Body of pancreas (tissue), 4 donors: ENCODE data around the gene DRG1. TPM values are rescaled to one million over a fixed set of nuclear protein-coding genes. Genes with fewer than 3 reads are reported as not detected.

Experiments
- ATAC-seq: fragments of 150-250 bp; one replicate; pipeline ENCODE4 v1.9.1; 2016
- DNase-seq, 4 donors: peaks; one replicate each; pipeline ENCODE4 v3.0.0-alpha.2; 2019
- H3K27ac ChIP-seq, 4 donors: fragments of 200-600 bp; sonication (generic); 1 replicate in 3 of 4; 2 replicates in 1 of 4; pipeline versions ENCODE4 v1.5.1 to v1.6.1; 2016 to 2019; ENCODE audit warnings: mild to moderate bottlenecking in 1 of 4, mixed read lengths in 1 of 4, moderate library complexity in 1 of 4
- H3K27me3 ChIP-seq, 2 donors: fragments of 200-600 bp; sonication (generic); one replicate each; pipeline ENCODE4 v1.6.0; 2016; ENCODE audit warnings: mild to moderate bottlenecking in 1 of 2
- H3K36me3 ChIP-seq, 2 donors: fragments of 200-600 bp; sonication (generic); replicated peaks in 1 of 2; 2 replicates each; pipeline ENCODE4 v1.5.1; 2016; ENCODE audit warnings: low read depth in 2 of 2; ENCODE audit not compliant: insufficient read depth in 1 of 2
- H3K4me1 ChIP-seq: fragments of 200-600 bp; sonication (generic); one replicate; pipeline ENCODE4 v1.6.0; 2016
- H3K4me3 ChIP-seq, 2 donors: fragments of 200-600 bp; sonication (generic); 1 replicate in 1 of 2; 2 replicates in 1 of 2; pipeline ENCODE4 v1.5.1; 2016 to 2019
- H3K9me3 ChIP-seq, 3 donors: fragments of 200-600 bp; sonication (generic); 1 replicate in 2 of 3; 2 replicates in 1 of 3; pipeline ENCODE4 v1.5.1; 2016
- POLR2A ChIP-seq, 3 donors: fragments of 450-650 bp; IDR thresholded peaks; one replicate each; pipeline ENCODE4 v1.6.1; 2016; ENCODE audit warnings: antibody characterized with exemption in 3 of 3, mild to moderate bottlenecking in 2 of 3
- WGBS, 2 donors: methylation state at CpG; one replicate each; pipeline ENCODE4 v1.1.5; 2017; 5-methylcytosine and 5-hydroxymethylcytosine counted together
- intact Hi-C: fragments of 100-400 bp; cut with DNase I; formaldehyde crosslinking; loops from one replicate; pipeline ENCODE4 v1.15.1; 2023
- total RNA-seq, 2 donors: library from RNA; depleted of rRNA; stranded (reverse); fragments of >200 nt; gene quantifications; one replicate each; pipeline ENCODE4 v1.1.0, GENCODE V29; 2016
- TF ChIP-seq, protein P1 (sequence below), 7 experiments: fragments of 450-650 bp in 4 of 7; fragments of 200-600 bp in 3 of 7; sonication (generic) in 3 of 7; IDR thresholded peaks; one replicate each; pipeline ENCODE4 v1.5.1; 2016 to 2019; ENCODE audit warnings: antibody characterized with exemption in 7 of 7

The DRG1 gene
- total RNA-seq, 2 donors from 2014 or later = 18.8 to 37.9 TPM

- no peaks in the 10 kb centered on the region for H3K27me3 ChIP-seq
- no peak overlapping the region for H3K4me3 ChIP-seq
- intact Hi-C loops = no loop called here
- H3K27ac ChIP-seq = no peak overlapping the region
- DNase-seq (no peak), ATAC-seq (no peak)
- no peaks in the 10 kb centered on the region for H3K4me1 ChIP-seq
- H3K36me3 ChIP-seq = peaks cover 0 to 19% of the 10 kb centered on the region in 2 donors
- 86 to 94% methylated on average over 3 of the region's 3 CpGs for WGBS, 2 donors
- no peak for TF ChIP-seq POLR2A (IDR thresholded peaks at IDR 0.05)
- TF ChIP-seq, protein P1, sequence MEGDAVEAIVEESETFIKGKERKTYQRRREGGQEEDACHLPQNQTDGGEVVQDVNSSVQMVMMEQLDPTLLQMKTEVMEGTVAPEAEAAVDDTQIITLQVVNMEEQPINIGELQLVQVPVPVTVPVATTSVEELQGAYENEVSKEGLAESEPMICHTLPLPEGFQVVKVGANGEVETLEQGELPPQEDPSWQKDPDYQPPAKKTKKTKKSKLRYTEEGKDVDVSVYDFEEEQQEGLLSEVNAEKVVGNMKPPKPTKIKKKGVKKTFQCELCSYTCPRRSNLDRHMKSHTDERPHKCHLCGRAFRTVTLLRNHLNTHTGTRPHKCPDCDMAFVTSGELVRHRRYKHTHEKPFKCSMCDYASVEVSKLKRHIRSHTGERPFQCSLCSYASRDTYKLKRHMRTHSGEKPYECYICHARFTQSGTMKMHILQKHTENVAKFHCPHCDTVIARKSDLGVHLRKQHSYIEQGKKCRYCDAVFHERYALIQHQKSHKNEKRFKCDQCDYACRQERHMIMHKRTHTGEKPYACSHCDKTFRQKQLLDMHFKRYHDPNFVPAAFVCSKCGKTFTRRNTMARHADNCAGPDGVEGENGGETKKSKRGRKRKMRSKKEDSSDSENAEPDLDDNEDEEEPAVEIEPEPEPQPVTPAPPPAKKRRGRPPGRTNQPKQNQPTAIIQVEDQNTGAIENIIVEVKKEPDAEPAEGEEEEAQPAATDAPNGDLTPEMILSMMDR (IDR thresholded peaks at IDR 0.05) = no peak
- H3K9me3 ChIP-seq = no peaks in the 10 kb centered on the region
Observed at GRCh38 chr22:31445642-31446041, 46.2 kb downstream of the DRG1 start.

GRCh38 chr22:31446208-31446607 lies 46.8 kb downstream of the DRG1 start:
- Histone ChIP-seq H3K27ac (no peak overlapping the region), H3K9me3 (no peaks in the 10 kb centered on the region), H3K36me3 (peaks cover 0 to 19% of the 10 kb centered on the region in 2 donors), H3K27me3 (no peaks in the 10 kb centered on the region), H3K4me1 (no peaks in the 10 kb centered on the region), H3K4me3 (no peak overlapping the region)
- no peak for TF ChIP-seq POLR2A (IDR thresholded peaks at IDR 0.05)
- TF ChIP-seq, protein P1 (IDR thresholded peaks at IDR 0.05) = no peak
- 61 to 84% methylated on average over 3 of the region's 3 CpGs for WGBS, 2 donors
- ATAC-seq (no peak), DNase-seq (no peak)
- intact Hi-C loops = no loop called here

DNA sequence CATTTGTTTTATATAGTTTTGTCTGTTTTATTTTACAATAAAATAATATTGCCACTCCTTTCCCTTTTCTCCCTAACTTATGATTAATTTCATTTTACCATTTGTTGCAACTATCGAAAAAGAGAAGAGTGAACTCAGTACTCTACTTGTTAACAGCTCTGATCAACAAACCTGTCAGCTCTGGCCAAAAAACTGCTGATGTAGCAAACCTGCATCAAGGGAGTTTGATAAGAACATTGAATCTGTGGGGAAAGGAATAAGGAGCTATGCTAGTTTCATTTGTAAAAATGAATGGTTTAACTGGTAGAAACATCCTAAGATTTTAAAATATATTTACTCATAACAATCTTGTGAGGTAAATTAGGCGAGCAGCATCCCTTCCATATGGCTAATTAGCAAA lies 47.4 kb downstream of the DRG1 start:
- no peak for ATAC-seq
- no peaks in the 10 kb centered on the region for H3K27me3 ChIP-seq
- intact Hi-C loops = no loop called here
- no peak overlapping the region for H3K27ac ChIP-seq
- 69 to 72% methylated on average over 2 of the region's 2 CpGs for WGBS, 2 donors
- H3K9me3 ChIP-seq = no peaks in the 10 kb centered on the region
- H3K4me3 ChIP-seq = no peak overlapping the region
- peaks cover 0 to 16% of the 10 kb centered on the region in 2 donors for H3K36me3 ChIP-seq
- DNase-seq = no peak
- no peaks in the 10 kb centered on the region for H3K4me1 ChIP-seq
- no peak for TF ChIP-seq POLR2A (IDR thresholded peaks at IDR 0.05)

DNA sequence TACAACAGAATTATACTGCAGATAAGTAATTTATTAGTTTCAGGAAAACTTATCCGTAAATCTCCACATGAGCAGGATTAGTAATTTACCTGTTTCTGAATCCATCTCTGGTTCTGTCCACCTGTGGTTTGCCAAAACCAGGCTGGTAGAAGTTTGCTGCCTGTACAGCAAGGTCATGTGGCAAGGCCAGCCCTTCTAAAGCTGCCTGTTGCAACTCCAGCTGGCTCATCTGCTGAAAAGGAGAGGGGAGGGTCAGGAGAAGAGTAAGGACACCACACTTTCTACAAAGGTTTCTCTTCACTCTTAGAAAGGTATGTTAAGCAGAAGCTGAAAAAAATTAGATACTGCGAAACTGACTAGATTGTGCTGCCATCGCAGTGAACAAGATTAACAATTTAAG lies 47.9 kb downstream of the DRG1 start:
- Histone ChIP-seq H3K4me3 (no peak overlapping the region), H3K27me3 (no peaks in the 10 kb centered on the region), H3K27ac (no peak overlapping the region), H3K9me3 (no peaks in the 10 kb centered on the region), H3K4me1 (no peaks in the 10 kb centered on the region), H3K36me3 (peaks cover 0 to 13% of the 10 kb centered on the region in 2 donors)
- no peak for ATAC-seq
- TF ChIP-seq, protein P1 (IDR thresholded peaks at IDR 0.05) = no peak
- no peak for TF ChIP-seq POLR2A (IDR thresholded peaks at IDR 0.05)
- DNase-seq = no peak
- 86 to 88% methylated on average over 3 of the region's 3 CpGs for WGBS, 2 donors
- intact Hi-C loops = no loop called here

DNA sequence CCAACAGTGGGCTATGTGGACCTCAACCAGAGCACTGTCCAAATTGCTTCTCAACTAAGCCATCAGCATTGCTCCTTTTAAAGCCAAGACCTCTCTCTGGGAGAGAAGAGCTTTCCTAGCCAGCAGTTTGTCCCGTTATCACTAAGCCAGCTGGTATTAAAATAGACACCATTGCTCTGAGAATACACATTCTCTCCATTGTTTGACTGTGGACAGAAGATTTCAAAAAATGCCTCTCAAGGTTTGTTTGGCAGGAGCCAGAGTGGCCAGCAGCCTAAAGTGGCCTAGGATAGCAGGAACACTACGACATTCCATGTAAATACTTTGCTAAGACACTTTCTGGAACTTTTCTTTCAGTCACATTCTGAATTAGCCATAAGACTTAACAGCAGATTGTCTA lies 49.0 kb downstream of the DRG1 start:
- no peaks in the 10 kb centered on the region for H3K9me3 ChIP-seq

More for the DNA sequence above, 49.0 kb downstream of the DRG1 start:
- no peak for TF ChIP-seq POLR2A (IDR thresholded peaks at IDR 0.05)
- TF ChIP-seq, protein P1 (IDR thresholded peaks at IDR 0.05) = no peak
- ATAC-seq = no peak
- no peaks in the 10 kb centered on the region for H3K4me1 ChIP-seq
- WGBS, 2 donors = 87 to 100% methylated on average over 2 of the region's 2 CpGs
- H3K27ac ChIP-seq = no peak overlapping the region
- H3K4me3 ChIP-seq = no peak overlapping the region
- no peak for DNase-seq
- peaks cover 0 to 7% of the 10 kb centered on the region in 2 donors for H3K36me3 ChIP-seq
- intact Hi-C loops = no loop called here
- no peaks in the 10 kb centered on the region for H3K27me3 ChIP-seq
